Smooth muscle cell (in vitro differentiated cells): Measurements from ENCODE around the gene LYPD1. TPM values are rescaled to one million over a fixed set of nuclear protein-coding genes. Genes with fewer than 3 reads are reported as not detected.

ENCODE experiments used
- DNase-seq: peaks from one replicate; lab custom pipeline; 2025; ENCODE audit not compliant: unreplicated experiment; lab: John Stamatoyannopoulos, UW
- H2AFZ ChIP-seq: fragments of 200-600 bp; sonication (generic); 2 replicates; pipeline ENCODE4 v1.6.0; 2016; ENCODE audit warnings: antibody characterized with exemption, low read depth, mild to moderate bottlenecking
- H3F3A ChIP-seq: fragments of 200-600 bp; sonication (generic); 2 replicates; pipeline ENCODE4 v1.6.0; 2017; ENCODE audit warnings: antibody characterized with exemption, low read depth
- H3K27ac ChIP-seq: fragments of 200-600 bp; sonication (generic); 2 replicates; pipeline ENCODE4 v1.5.1; 2016; ENCODE audit warnings: low read depth, mild to moderate bottlenecking
- H3K27me3 ChIP-seq: fragments of 200-600 bp; sonication (generic); 2 replicates; pipeline ENCODE4 v1.6.1; 2016; ENCODE audit warnings: low read depth, mild to moderate bottlenecking
- H3K36me3 ChIP-seq: fragments of 200-600 bp; sonication (generic); 2 replicates; pipeline ENCODE4 v1.5.1; 2016; ENCODE audit warnings: low read depth
- H3K4me1 ChIP-seq: fragments of 200-600 bp; sonication (generic); 2 replicates; pipeline ENCODE4 v1.5.1; 2016; ENCODE audit warnings: low read depth
- H3K4me2 ChIP-seq: fragments of 200-600 bp; sonication (generic); 2 replicates; pipeline ENCODE4 v1.6.0; 2016; ENCODE audit warnings: mild to moderate bottlenecking
- H3K4me3 ChIP-seq: fragments of 200-600 bp; sonication (generic); 2 replicates; pipeline ENCODE4 v1.5.1; 2016; ENCODE audit warnings: mild to moderate bottlenecking
- H3K79me2 ChIP-seq: fragments of 200-600 bp; sonication (generic); 2 replicates; pipeline ENCODE4 v1.6.0; 2016; ENCODE audit warnings: low read depth, mild to moderate bottlenecking
- H3K9ac ChIP-seq: fragments of 200-600 bp; sonication (generic); 2 replicates; pipeline ENCODE4 v1.6.0; 2016; ENCODE audit warnings: low read depth
- H3K9me3 ChIP-seq: fragments of 200-600 bp; sonication (generic); replicated peaks from 2 replicates; pipeline ENCODE4 v1.5.1; 2016; ENCODE audit warnings: low read depth
- H4K20me1 ChIP-seq: fragments of 200-600 bp; sonication (generic); 2 replicates; pipeline ENCODE4 v1.6.0; 2016; ENCODE audit warnings: low read depth
- WGBS: methylation state at CpG from one replicate; pipeline ENCODE4 v1.1.7; 2016; ENCODE audit warnings: low lambda C conversion rate; 5-methylcytosine and 5-hydroxymethylcytosine counted together
- polyA plus RNA-seq: library from polyadenylated mRNA; unstranded; fragments of >200 nt; fragmentation: Nextera tagmentation; extraction: Ambion mirVana; gene quantifications from 2 replicates; pipeline ENCODE4 v1.2.1, GENCODE V29; 2016
- total RNA-seq: library from RNA; depleted of rRNA; stranded (reverse); fragments of >200 nt; gene quantifications from 2 replicates; pipeline ENCODE4 v1.2.3, GENCODE V29; 2014
- TF ChIP-seq, protein P1 (sequence below): fragments of 200-600 bp; sonication (generic); IDR thresholded peaks from 2 replicates; pipeline ENCODE4 v1.5.1; 2017; ENCODE audit warnings: borderline replicate concordance, mild to moderate bottlenecking, antibody characterized with exemption; ENCODE audit not compliant: insufficient read depth, poor library complexity, severe bottlenecking

Gene LYPD1
- total and polyA plus RNA-seq, 2 experiments from 2014 or later: 2.5 to 5.3 TPM

GRCh38 chr2:132598536-132598935 lies 71.5 kb downstream of the LYPD1 start:
- Histone ChIP-seq H3K27me3 (no peaks in the 10 kb centered on the region), H3K79me2 (no peaks in the 10 kb centered on the region), H3K4me3 (no peak overlapping the region), H3K36me3 (no peaks in the 10 kb centered on the region), H2AFZ (no peak overlapping the region), H3K27ac (no peak overlapping the region), H4K20me1 (no peaks in the 10 kb centered on the region), H3K4me1 (no peaks in the 10 kb centered on the region), H3K9ac (no peak overlapping the region), H3K9me3 (no peaks in the 10 kb centered on the region), H3F3A (no peaks in the 10 kb centered on the region), H3K4me2 (no peak overlapping the region)
- 96% methylated on average over 3 of the region's 3 CpGs for WGBS
- no peak for DNase-seq
- TF ChIP-seq, protein P1, sequence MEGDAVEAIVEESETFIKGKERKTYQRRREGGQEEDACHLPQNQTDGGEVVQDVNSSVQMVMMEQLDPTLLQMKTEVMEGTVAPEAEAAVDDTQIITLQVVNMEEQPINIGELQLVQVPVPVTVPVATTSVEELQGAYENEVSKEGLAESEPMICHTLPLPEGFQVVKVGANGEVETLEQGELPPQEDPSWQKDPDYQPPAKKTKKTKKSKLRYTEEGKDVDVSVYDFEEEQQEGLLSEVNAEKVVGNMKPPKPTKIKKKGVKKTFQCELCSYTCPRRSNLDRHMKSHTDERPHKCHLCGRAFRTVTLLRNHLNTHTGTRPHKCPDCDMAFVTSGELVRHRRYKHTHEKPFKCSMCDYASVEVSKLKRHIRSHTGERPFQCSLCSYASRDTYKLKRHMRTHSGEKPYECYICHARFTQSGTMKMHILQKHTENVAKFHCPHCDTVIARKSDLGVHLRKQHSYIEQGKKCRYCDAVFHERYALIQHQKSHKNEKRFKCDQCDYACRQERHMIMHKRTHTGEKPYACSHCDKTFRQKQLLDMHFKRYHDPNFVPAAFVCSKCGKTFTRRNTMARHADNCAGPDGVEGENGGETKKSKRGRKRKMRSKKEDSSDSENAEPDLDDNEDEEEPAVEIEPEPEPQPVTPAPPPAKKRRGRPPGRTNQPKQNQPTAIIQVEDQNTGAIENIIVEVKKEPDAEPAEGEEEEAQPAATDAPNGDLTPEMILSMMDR: no peak

DNA sequence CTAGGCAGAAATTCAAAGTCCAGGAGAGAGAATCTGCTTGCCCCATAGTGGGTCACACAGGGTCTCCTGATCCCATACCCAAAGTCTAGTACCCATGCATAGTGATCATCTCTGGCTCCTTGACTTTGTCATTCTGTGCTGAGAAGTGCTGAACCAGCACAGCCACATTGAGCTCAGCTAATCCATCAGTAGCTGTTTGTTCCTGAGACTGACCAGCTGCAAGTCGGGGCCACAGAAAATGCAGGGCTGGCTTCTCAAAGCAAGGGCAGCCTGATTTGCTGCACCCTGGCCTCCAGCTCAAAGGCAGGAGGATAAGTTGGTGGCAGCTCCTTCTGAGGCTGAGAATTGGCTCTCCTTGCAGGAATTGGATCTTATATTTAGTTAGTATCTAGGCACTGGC lies 72.2 kb downstream of the LYPD1 start:
- no peak overlapping the region for H3K4me2 ChIP-seq
- H3F3A ChIP-seq: no peaks in the 10 kb centered on the region
- no peaks in the 10 kb centered on the region for H3K36me3 ChIP-seq
- WGBS: 90% methylated on average over 1 of the region's 1 CpG
- no peaks in the 10 kb centered on the region for H3K4me1 ChIP-seq
- no peak for DNase-seq
- no peaks in the 10 kb centered on the region for H3K9me3 ChIP-seq
- no peak overlapping the region for H3K27ac ChIP-seq
- H2AFZ ChIP-seq: no peak overlapping the region
- no peak overlapping the region for H3K9ac ChIP-seq
- H4K20me1 ChIP-seq: no peaks in the 10 kb centered on the region
- TF ChIP-seq, protein P1: no peak
- no peaks in the 10 kb centered on the region for H3K79me2 ChIP-seq
- no peaks in the 10 kb centered on the region for H3K27me3 ChIP-seq
- no peak overlapping the region for H3K4me3 ChIP-seq

- no peaks in the 10 kb centered on the region for H3F3A ChIP-seq
- no peak for DNase-seq
- H4K20me1 ChIP-seq: no peaks in the 10 kb centered on the region
- H3K79me2 ChIP-seq: no peaks in the 10 kb centered on the region
- H3K27ac ChIP-seq: no peak overlapping the region
- no peak overlapping the region for H2AFZ ChIP-seq
- H3K27me3 ChIP-seq: no peaks in the 10 kb centered on the region
- H3K9me3 ChIP-seq: no peaks in the 10 kb centered on the region
- H3K36me3 ChIP-seq: no peaks in the 10 kb centered on the region
- no peak overlapping the region for H3K9ac ChIP-seq
- TF ChIP-seq, protein P1: no peak
- no peak overlapping the region for H3K4me2 ChIP-seq
- H3K4me1 ChIP-seq: no peaks in the 10 kb centered on the region
- H3K4me3 ChIP-seq: no peak overlapping the region
Observed at GRCh38 chr2:132597166-132597565, 72.8 kb downstream of the LYPD1 start.

DNA sequence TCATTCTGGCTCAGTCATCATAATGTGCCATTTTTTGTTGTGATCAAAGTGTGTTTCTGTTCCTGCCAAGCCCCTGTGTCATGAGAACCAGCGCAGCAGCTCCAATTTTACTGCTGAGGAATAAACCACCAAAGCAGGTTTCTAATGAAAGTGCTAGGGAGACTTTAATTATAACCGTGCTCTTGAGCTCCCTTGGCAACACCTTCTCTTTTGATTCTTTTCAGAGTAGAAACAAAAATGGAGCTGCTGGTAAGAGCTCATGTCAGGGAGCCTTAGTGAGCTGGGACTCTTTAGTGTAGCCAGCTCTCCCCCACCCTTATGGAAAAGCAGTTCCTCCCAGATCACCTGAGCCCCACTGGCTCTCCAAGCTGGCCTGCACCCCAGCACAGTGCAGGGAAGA lies 74.3 kb downstream of the LYPD1 start:
- Histone ChIP-seq H3K4me2 (no peak overlapping the region), H2AFZ (no peak overlapping the region), H3K27me3 (no peaks in the 10 kb centered on the region), H3K27ac (no peak overlapping the region), H3K36me3 (no peaks in the 10 kb centered on the region), H4K20me1 (no peaks in the 10 kb centered on the region), H3K4me1 (no peaks in the 10 kb centered on the region), H3K79me2 (no peaks in the 10 kb centered on the region), H3F3A (no peaks in the 10 kb centered on the region), H3K9me3 (no peaks in the 10 kb centered on the region), H3K4me3 (no peak overlapping the region), H3K9ac (no peak overlapping the region)
- 80% methylated on average over 2 of the region's 2 CpGs for WGBS
- DNase-seq: no peak
- TF ChIP-seq, protein P1: no peak
